SK-N-SH (cell line): ENCODE measurements around the gene FHL2. TPM values are rescaled to one million over a fixed set of nuclear protein-coding genes. Genes with fewer than 3 reads are reported as not detected.
"Not testable (repeated sequence)": the region's sequence is repeated elsewhere in the genome, so short reads cannot be mapped to it uniquely, and the experiment has no call there.

ENCODE experiments used
- CTCF ChIA-PET: fragments of 300-600, 350-600 bp; formaldehyde crosslinking; extraction: SDS; loops from one replicate; lab custom pipeline; 2021; lab: Yijun Ruan, JAX
- POLR2A ChIA-PET: fragments of 350-600 bp; sonication (Branson Sonifier 250); formaldehyde crosslinking; extraction: SDS; loops from one replicate; lab custom pipeline; 2020; ENCODE audit warnings: antibody characterized with exemption, inconsistent platforms; lab: Yijun Ruan, JAX
- DNase-seq: peaks from one replicate; pipeline ENCODE4 v3.0.0; 2012
- H2AFZ ChIP-seq: fragments of 200-600 bp; sonication (generic); 2 replicates; pipeline ENCODE4 v1.8.1; 2016; ENCODE audit warnings: antibody characterized with exemption, mild to moderate bottlenecking, low read depth
- H3F3A ChIP-seq: fragments of 200-600 bp; sonication (generic); replicated peaks from 2 replicates; pipeline ENCODE3; 2016; ENCODE audit warnings: antibody characterized with exemption, mild to moderate bottlenecking; ENCODE audit not compliant: insufficient read depth
- H3K27ac ChIP-seq, 2 experiments: fragments of 200-500 bp in 1 of 2; fragments of 200-600 bp in 1 of 2; sonication (Bioruptor generic) in 1 of 2; sonication (generic), shearing (Covaris generic) in 1 of 2; 2 replicates each; pipeline versions ENCODE4 v1.5.1 to v1.6.1; 2014 to 2016; ENCODE audit warnings: low read depth in 2 of 2, inconsistent platforms in 1 of 2, low read length in 1 of 2, mild to moderate bottlenecking in 1 of 2, mixed read lengths in 1 of 2
- H3K27me3 ChIP-seq: fragments of 200-600 bp; sonication (generic), shearing (Covaris generic); 2 replicates; pipeline ENCODE4 v1.6.1; 2016; ENCODE audit warnings: mixed run types; ENCODE audit not compliant: insufficient read depth
- H3K36me3 ChIP-seq, 2 experiments: fragments of 200-500 bp in 1 of 2; fragments of 200-600 bp in 1 of 2; sonication (Bioruptor generic) in 1 of 2; sonication (generic) in 1 of 2; replicated peaks in 1 of 2; 2 replicates each; pipeline versions ENCODE3 to v1.5.1; 2014 to 2016; ENCODE audit warnings: low read length in 1 of 2, mild to moderate bottlenecking in 1 of 2; ENCODE audit not compliant: insufficient read depth in 2 of 2, control insufficient read depth in 1 of 2
- H3K4me1 ChIP-seq, 2 experiments: fragments of 200-500 bp in 1 of 2; fragments of 200-600 bp in 1 of 2; sonication (Bioruptor generic) in 1 of 2; sonication (generic), shearing (Covaris generic) in 1 of 2; 2 replicates each; pipeline versions ENCODE4 v1.5.1 to v1.6.1; 2014 to 2016; ENCODE audit warnings: low read depth in 1 of 2, low read length in 1 of 2, mixed run types in 1 of 2; ENCODE audit not compliant: insufficient read depth in 2 of 2, control insufficient read depth in 1 of 2
- H3K4me2 ChIP-seq: fragments of 200-600 bp; sonication (generic), shearing (Covaris generic); 2 replicates; pipeline ENCODE4 v1.6.1; 2017; ENCODE audit warnings: mixed run types
- H3K4me3 ChIP-seq, 2 experiments: fragments of 200-500 bp in 1 of 2; fragments of 200-600 bp in 1 of 2; sonication (Bioruptor generic) in 1 of 2; sonication (generic), shearing (Covaris generic) in 1 of 2; 2 replicates each; pipeline versions ENCODE4 v1.5.1 to v1.8.1; 2014 to 2016; ENCODE audit warnings: low read depth in 2 of 2, inconsistent platforms in 1 of 2, low read length in 1 of 2, mild to moderate bottlenecking in 1 of 2, mixed read lengths in 1 of 2, moderate library complexity in 1 of 2
- H3K79me2 ChIP-seq: fragments of 200-600 bp; sonication (generic); 2 replicates; pipeline ENCODE4 v1.8.1; 2017; ENCODE audit warnings: mild to moderate bottlenecking; ENCODE audit not compliant: insufficient read depth
- H3K9ac ChIP-seq: fragments of 200-600 bp; sonication (generic); 2 replicates; pipeline ENCODE4 v1.6.1; 2017; ENCODE audit warnings: mixed run types
- H3K9me2 ChIP-seq: fragments of 200-600 bp; sonication (generic); 2 replicates; pipeline ENCODE4 v1.6.1; 2017; ENCODE audit warnings: mixed run types
- H3K9me3 ChIP-seq: fragments of 200-600 bp; sonication (generic); 2 replicates; pipeline ENCODE4 v1.6.1; 2017; ENCODE audit warnings: mixed run types, mild to moderate bottlenecking, moderate library complexity
- H4K20me1 ChIP-seq: fragments of 200-600 bp; sonication (generic); 2 replicates; pipeline ENCODE4 v1.6.1; 2017; ENCODE audit warnings: mild to moderate bottlenecking, mixed run types; ENCODE audit not compliant: insufficient read depth
- CHD2 ChIP-seq: fragments of 150-350 bp; IDR thresholded peaks from 2 replicates; pipeline ENCODE4 v1.6.1; 2018; ENCODE audit warnings: low read length; ENCODE audit not compliant: partially characterized antibody
- EP300 ChIP-seq, 2 experiments: IDR thresholded peaks; 2 replicates each; pipeline versions ENCODE4 v1.4.0 to v1.6.1; 2012; ENCODE audit warnings: borderline replicate concordance in 1 of 2, low read depth in 1 of 2, low read length in 1 of 2
- EZH2phosphoT487 ChIP-seq: fragments of 200-600 bp; sonication (generic); IDR thresholded peaks from 2 replicates; pipeline ENCODE4 v1.6.1; 2017; ENCODE audit warnings: low read depth, mixed run types, mild to moderate bottlenecking, antibody characterized with exemption, moderate library complexity, borderline replicate concordance
- FOXJ3 ChIP-seq: sonication (generic); formaldehyde crosslinking; IDR thresholded peaks from 2 replicates; pipeline ENCODE4 v1.5.1; 2020; ENCODE audit warnings: mild to moderate bottlenecking, missing genetic modification reagents
- FOXM1 ChIP-seq: IDR thresholded peaks from 2 replicates; pipeline ENCODE4 v1.4.0; 2012; ENCODE audit warnings: low read depth, mild to moderate bottlenecking
- GABPA ChIP-seq: IDR thresholded peaks from 2 replicates; pipeline ENCODE4 v1.4.0; 2012; ENCODE audit warnings: low read depth, mild to moderate bottlenecking
- GATA2 ChIP-seq: sonication (generic); formaldehyde crosslinking; IDR thresholded peaks from 2 replicates; pipeline ENCODE4 v1.5.0; 2020; ENCODE audit warnings: mild to moderate bottlenecking, missing genetic modification reagents
- IRF3 ChIP-seq: fragments of 150-350 bp; IDR thresholded peaks from 2 replicates; pipeline ENCODE4 v1.6.1; 2016; ENCODE audit warnings: mild to moderate bottlenecking, low read depth, low read length
- JUND ChIP-seq: IDR thresholded peaks from 2 replicates; pipeline ENCODE4 v1.4.0; 2012
- MXI1 ChIP-seq: IDR thresholded peaks from 2 replicates; pipeline ENCODE4 v1.6.1; 2012; ENCODE audit warnings: mild to moderate bottlenecking, low read depth, low read length, improper control_type of control experiment
- NRF1 ChIP-seq: IDR thresholded peaks from 2 replicates; pipeline ENCODE4 v1.6.1; 2012; ENCODE audit warnings: low read depth, mild to moderate bottlenecking, low read length
- PBX3 ChIP-seq: IDR thresholded peaks from 2 replicates; pipeline ENCODE4; 2012
- RCOR1 ChIP-seq: fragments of 150-350 bp; IDR thresholded peaks from 2 replicates; pipeline ENCODE4 v1.6.1; 2017; ENCODE audit warnings: antibody characterized with exemption, low read length
- REST ChIP-seq: IDR thresholded peaks from 2 replicates; pipeline ENCODE4 v1.6.1; 2012; ENCODE audit warnings: mild to moderate bottlenecking, low read depth, low read length, moderate library complexity
- RFX5 ChIP-seq: IDR thresholded peaks from 2 replicates; pipeline ENCODE4 v1.6.1; 2012; ENCODE audit warnings: mild to moderate bottlenecking, improper control_type of control experiment, low read length
- SIN3A ChIP-seq: IDR thresholded peaks from 2 replicates; pipeline ENCODE4 v1.6.1; 2012; ENCODE audit warnings: low read depth, mild to moderate bottlenecking, low read length, moderate library complexity, borderline replicate concordance
- TCF12 ChIP-seq: IDR thresholded peaks from 2 replicates; pipeline ENCODE4 v1.4.0; 2012
- WGBS: methylation state at CpG from one replicate; pipeline ENCODE4 v1.1.6; 2017; ENCODE audit warnings: low lambda C conversion rate; 5-methylcytosine and 5-hydroxymethylcytosine counted together
- polyA plus RNA-seq, 3 experiments: library from polyadenylated mRNA; depleted of rRNA; stranded (reverse); fragments of >200 nt; gene quantifications; 2 replicates each; pipeline ENCODE4 v1.2.3, GENCODE V29; 2012

FHL2 gene
- polyA plus RNA-seq, 1 of the 3 experiments (the other 2 are of a cell fraction) = 31.7 TPM

DNA sequence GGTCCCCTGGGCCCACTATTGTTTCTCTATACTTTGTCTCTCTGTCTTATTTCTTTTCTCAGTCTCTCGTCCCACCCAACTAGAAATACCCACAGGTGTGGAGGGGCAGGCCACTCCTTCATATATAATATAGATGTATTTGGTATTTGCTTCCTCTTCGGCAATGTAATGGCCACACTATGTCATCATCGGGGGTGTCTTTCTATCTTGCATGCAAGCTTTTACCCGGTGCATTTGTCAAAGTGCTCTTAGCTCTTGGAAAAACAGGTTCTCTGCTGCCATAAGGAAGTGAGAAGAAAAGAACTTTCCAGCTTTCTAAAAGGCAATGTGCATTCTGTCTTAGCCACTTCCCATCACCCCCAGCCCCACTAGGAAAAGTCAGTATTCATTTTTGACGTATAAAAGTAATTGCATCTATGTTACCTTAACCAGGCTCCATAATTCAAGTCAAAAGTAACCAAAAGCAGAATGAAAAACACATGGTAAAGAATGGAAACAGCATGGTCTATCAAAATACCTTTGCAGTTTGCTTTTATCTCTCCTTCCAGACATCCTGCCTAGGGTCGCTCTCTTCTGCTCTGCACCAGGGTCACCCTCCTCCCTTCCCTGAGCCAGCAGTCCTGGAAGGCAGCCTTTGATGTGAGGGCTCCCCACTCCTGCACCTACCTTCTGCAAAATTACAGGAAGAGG is 27.2 kb upstream of the FHL2 start:
- no peak overlapping the region for H2AFZ ChIP-seq
- no peak overlapping the region for H3K4me3 ChIP-seq
- H3K4me1 ChIP-seq = peaks cover 0 to 8% of the 10 kb centered on the region in 2 experiments; a peak in 2 of 4 replicates
- no peak for TF ChIP-seq IRF3
- TF ChIP-seq REST = no peak
- TF ChIP-seq RCOR1 = peak; percentile 73; the same call in 1 of the 2 replicates
- TF ChIP-seq GABPA = no peak
- H3K9me2 ChIP-seq = no peaks in the 10 kb centered on the region
- CTCF ChIA-PET = no interaction called here
- H3K27me3 ChIP-seq = no peaks in the 10 kb centered on the region
- H3K9ac ChIP-seq = no peak overlapping the region
- H3K79me2 ChIP-seq = no peaks in the 10 kb centered on the region
- H3K36me3 ChIP-seq = no peaks in the 10 kb centered on the region
- no peak overlapping the region; a peak in 1 of 4 replicates for H3K27ac ChIP-seq
- 52% methylated on average over 6 of the region's 6 CpGs for WGBS
- no peaks in the 10 kb centered on the region for H3F3A ChIP-seq
- DNase-seq = peak; percentile 32
- no peak overlapping the region for H3K4me2 ChIP-seq
- H3K9me3 ChIP-seq = no peaks in the 10 kb centered on the region
- POLR2A ChIA-PET = no interaction called here
- H4K20me1 ChIP-seq = no peaks in the 10 kb centered on the region

DNA sequence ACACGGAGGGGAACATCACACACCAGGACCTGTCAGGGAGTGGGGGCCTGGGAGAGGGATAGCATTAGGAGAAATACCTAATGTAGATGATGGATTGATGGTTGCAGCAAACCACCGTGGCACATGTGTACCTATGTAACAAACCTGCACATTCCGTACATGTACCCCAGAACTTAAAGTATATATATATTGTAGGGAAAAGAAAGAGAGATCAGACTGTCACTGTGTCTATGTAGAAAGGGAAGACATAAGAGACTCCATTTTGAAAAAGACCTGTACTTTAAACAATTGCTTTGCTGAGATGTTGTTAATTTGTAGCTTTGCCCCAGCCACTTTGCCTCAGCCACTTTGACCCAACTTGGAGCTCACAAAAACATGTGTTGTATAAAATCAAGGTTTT is 26.0 kb upstream of the FHL2 start:
- CTCF ChIA-PET, H3K9ac ChIP-seq, H3K27ac ChIP-seq, H3K9me2 ChIP-seq, H3K79me2 ChIP-seq, POLR2A ChIA-PET, H3K4me3 ChIP-seq, H3K36me3 ChIP-seq, H2AFZ ChIP-seq, H4K20me1 ChIP-seq, H3K4me1 ChIP-seq, H3K9me3 ChIP-seq, H3F3A ChIP-seq, DNase-seq, H3K4me2 ChIP-seq, H3K27me3 ChIP-seq: not testable (repeated sequence)
- WGBS = 65% methylated on average over 3 of the region's 3 CpGs

DNA sequence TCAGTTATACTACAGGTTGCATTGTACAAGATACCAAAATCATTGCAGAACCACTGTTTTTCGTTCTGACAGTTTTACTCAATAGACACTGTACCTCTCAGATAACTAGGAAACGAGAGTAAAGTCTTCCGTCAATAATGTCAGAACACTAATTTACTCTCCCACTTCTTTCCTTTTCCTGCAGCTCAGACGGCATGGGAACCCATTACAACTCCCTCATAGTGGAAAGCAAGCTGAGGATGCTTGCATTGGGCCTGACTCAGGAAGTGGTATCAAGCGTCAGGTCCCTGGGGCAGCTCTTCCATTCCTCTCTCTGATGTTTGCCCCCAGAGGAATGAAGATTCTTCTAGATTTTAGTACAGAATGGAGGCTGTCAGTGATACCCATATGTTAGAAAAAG is 23.9 kb upstream of the FHL2 start:
- POLR2A ChIA-PET = no interaction called here
- no peak overlapping the region for H3K4me3 ChIP-seq
- H3K9ac ChIP-seq = no peak overlapping the region
- H3K36me3 ChIP-seq = no peaks in the 10 kb centered on the region
- H4K20me1 ChIP-seq = no peaks in the 10 kb centered on the region
- CTCF ChIA-PET = interaction anchor here (1.2 to 1.9 kb wide), 3 partner anchors 9 to 98 kb away, joined by 3 to 6 read pairs (median 6); no protein-coding TSS in a partner anchor
- WGBS = 54% methylated on average over 5 of the region's 5 CpGs
- no peaks in the 10 kb centered on the region for H3K9me3 ChIP-seq
- H3K4me1 ChIP-seq = peaks cover 0 to 8% of the 10 kb centered on the region in 2 experiments; a peak in 2 of 4 replicates
- no peak for DNase-seq
- no peak overlapping the region for H3K4me2 ChIP-seq
- no peak overlapping the region for H2AFZ ChIP-seq
- no peak overlapping the region for H3K27ac ChIP-seq
- no peaks in the 10 kb centered on the region for H3K79me2 ChIP-seq
- no peaks in the 10 kb centered on the region for H3K9me2 ChIP-seq
- no peaks in the 10 kb centered on the region; the same call in 1 of the 2 replicates for H3K27me3 ChIP-seq
- no peaks in the 10 kb centered on the region for H3F3A ChIP-seq
- TF ChIP-seq TCF12 (no peak), FOXJ3 (CRISPR knock-in tag) (no peak), SIN3A (no peak), EZH2phosphoT487 (no peak), MXI1 (no peak), FOXM1 (no peak), NRF1 (no peak), RCOR1 (no peak), GATA2 (CRISPR knock-in tag) (no peak), GABPA (no peak), PBX3 (no peak), JUND (no peak), CHD2 (no peak), RFX5 (no peak), EP300 (IDR thresholded peaks at IDR 0.05; ENCODE audit: borderline replicate concordance in 1 of 2, low read depth in 1 of 2, low read length in 1 of 2) (no peak)
